GM18526 (cell line): ENCODE results near the gene HIBADH.

ENCODE experiments used
- POLR2A ChIP-seq: IDR thresholded peaks from 3 replicates; pipeline ENCODE4 v1.6.1; 2011; ENCODE audit not compliant: insufficient read length; ENCODE audit errors: extremely low read depth

Gene HIBADH

DNA sequence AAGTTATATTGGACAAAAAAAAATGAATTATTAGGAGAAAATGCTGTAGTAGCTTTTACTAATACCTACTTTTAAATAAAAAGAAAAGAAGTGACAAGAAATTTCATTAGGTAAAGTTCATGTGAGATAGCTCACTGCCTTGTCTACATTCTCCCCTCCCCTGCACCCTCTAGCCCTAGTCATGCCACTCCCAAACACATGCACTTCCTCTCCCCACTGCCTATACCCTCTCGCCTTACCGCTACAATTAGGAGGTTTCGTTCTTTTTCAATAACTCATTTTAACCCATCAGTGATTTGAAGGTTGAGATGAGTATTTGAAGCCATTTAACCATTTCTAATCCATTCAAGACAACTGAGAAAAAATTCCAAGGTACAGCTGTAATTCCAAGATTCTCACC is 75.3 kb downstream of the HIBADH start:
- no peak for TF ChIP-seq POLR2A

GRCh38 chr7:27586825-27587224 is 75.9 kb downstream of the HIBADH start:
- no peak for TF ChIP-seq POLR2A

GRCh38 chr7:27585781-27586447 is 76.8 kb downstream of the HIBADH start:
- no peak for TF ChIP-seq POLR2A

DNA sequence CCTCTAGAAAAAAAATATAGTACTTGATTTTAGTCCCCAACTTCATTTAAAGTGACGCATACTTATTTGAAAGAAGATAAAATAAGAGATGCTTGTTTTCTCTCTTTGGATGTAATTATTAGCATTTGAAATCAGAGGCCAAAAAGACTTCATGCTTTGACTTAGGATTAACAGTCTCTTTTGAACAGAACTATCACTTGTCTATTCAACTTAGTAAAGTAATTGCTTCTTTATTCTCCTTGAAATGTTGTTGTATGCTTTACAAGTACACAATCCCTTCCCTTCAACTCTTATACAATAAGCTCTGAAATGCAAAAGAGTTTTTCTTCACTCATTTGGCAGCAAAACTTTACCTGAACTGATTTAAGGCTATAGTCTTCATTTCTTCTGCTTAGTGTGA is 80.8 kb downstream of the HIBADH start:
- TF ChIP-seq POLR2A, result no peak

- no peak for TF ChIP-seq POLR2A
Observed at GRCh38 chr7:27581119-27581518, 81.6 kb downstream of the HIBADH start.

- TF ChIP-seq POLR2A, result no peak
Observed at GRCh38 chr7:27579565-27579964, 83.1 kb downstream of the HIBADH start.

- TF ChIP-seq POLR2A, result no peak
Observed at GRCh38 chr7:27576360-27576944, 86.2 kb downstream of the HIBADH start.

DNA sequence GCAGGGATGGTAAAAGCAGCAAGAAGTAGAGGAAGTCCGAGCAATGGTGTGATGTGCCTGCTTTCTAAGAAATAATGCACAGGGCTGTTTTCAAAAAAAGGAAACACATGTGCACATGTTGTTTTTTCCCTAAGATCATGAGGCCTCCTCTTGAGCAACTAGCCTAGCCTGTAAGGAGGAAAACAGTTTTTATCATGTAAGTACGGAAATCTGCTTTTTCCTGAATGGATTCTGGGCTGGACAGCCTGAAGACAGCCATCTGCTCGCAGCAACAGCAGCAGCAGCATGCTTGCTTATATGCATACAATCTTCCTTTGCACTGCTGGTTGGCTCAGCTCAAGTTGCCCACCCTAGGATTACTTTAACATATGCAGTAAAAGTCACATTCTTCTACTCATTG is 87.1 kb downstream of the HIBADH start:
- TF ChIP-seq POLR2A, result no peak

DNA sequence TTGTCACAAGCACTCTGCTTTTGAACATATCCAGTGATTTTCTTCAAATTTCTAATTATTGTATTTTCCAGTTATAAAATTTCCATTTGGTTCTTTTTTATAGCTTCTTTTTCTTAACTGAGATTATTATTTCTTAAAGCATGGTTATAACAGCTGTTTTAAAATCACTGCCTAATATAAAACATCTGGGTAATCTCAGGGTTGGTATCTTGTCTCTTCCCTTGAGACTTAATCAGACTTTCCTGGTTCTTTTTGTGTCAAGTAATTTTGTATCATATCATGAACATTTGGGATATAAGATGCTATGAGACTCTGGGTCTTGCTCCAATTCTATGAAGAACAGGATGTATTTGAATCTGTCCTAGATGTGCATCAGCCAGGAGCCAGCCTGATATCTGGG is 93.6 kb downstream of the HIBADH start:
- TF ChIP-seq POLR2A, result no peak

DNA sequence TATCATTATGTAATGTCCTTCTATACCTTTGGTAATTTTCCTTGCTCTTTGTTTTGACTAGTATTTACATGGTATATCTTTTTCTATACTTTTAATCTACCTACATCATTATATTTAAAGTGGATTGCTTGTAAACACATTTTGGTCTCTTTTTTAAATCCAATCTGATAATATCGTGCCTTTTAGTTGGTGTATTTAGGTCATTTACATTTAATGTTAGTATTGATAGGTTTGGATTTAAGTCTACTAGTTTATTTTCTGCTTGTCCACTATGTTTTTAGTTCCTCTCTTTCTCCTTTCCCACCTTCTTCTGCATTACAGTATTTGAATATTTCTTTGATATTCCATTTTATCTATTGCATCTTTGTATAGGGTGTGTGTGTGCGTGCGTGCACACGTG is 95.4 kb downstream of the HIBADH start:
- no peak for TF ChIP-seq POLR2A

DNA sequence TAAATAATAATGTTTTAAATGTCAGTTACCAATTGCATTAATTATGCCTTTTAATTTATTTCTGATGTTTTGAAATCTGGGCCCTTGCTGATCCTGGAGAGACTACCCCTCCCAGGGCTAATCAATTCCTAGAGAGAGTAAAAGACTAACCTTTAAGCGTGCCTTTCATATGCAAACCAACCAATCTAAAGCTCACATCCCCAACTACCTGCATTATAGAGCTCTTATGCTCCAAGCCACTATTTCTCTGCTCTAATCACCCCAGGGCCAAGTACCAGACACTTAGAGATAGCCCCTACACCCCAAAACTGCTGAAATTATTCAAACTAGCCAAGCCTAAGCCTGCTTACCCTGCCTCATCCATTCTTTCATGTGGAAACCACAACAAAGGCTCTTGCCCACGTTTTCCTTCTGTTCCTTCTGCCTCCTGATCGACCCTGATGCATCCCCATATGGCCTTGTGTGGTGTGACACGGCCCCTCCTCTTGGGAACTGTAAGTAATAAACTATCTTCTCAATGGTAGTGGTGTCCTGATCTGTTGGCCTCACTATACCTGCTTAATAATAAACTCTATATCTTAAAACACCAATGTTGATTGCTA is 97.7 kb downstream of the HIBADH start:
- TF ChIP-seq POLR2A, result no peak

- no peak for TF ChIP-seq POLR2A
Observed at GRCh38 chr7:27560706-27561235, 101.9 kb downstream of the HIBADH start.

GRCh38 chr7:27555670-27556069 is 107.0 kb downstream of the HIBADH start:
- TF ChIP-seq POLR2A, result no peak

GRCh38 chr7:27554826-27555225 is 107.9 kb downstream of the HIBADH start:
- no peak for TF ChIP-seq POLR2A

GRCh38 chr7:27553273-27553672 is 109.4 kb downstream of the HIBADH start:
- no peak for TF ChIP-seq POLR2A

- TF ChIP-seq POLR2A, result no peak
Observed at GRCh38 chr7:27551803-27552400, 110.8 kb downstream of the HIBADH start.
